ENCODE data around the gene SETDB1.

GRCh38 chr1:150997949-150998348, 71.8 kb downstream of the SETDB1 start:
- TF ChIP-seq, protein P1, sequence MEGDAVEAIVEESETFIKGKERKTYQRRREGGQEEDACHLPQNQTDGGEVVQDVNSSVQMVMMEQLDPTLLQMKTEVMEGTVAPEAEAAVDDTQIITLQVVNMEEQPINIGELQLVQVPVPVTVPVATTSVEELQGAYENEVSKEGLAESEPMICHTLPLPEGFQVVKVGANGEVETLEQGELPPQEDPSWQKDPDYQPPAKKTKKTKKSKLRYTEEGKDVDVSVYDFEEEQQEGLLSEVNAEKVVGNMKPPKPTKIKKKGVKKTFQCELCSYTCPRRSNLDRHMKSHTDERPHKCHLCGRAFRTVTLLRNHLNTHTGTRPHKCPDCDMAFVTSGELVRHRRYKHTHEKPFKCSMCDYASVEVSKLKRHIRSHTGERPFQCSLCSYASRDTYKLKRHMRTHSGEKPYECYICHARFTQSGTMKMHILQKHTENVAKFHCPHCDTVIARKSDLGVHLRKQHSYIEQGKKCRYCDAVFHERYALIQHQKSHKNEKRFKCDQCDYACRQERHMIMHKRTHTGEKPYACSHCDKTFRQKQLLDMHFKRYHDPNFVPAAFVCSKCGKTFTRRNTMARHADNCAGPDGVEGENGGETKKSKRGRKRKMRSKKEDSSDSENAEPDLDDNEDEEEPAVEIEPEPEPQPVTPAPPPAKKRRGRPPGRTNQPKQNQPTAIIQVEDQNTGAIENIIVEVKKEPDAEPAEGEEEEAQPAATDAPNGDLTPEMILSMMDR (IDR thresholded peaks at IDR 0.05) = no peak
- no peak for TF ChIP-seq POLR2A (IDR thresholded peaks at IDR 0.05)
- TF ChIP-seq EP300 (IDR thresholded peaks at IDR 0.05) = no peak
- TF ChIP-seq POLR2AphosphoS5 (IDR thresholded peaks at IDR 0.05) = no peak
